ENCODE results near the gene GPC6.

- TF ChIP-seq MYC (IDR thresholded peaks at IDR 0.05; ENCODE audit: low read depth, low read length) = no peak
- TF ChIP-seq CTCF (IDR thresholded peaks at IDR 0.05; ENCODE audit: extremely low read depth in 1 of 2, insufficient read depth in 1 of 2, low read depth in 1 of 2, low read length in 2 of 2) = no peak
- TF ChIP-seq EZH2 (IDR thresholded peaks at IDR 0.05; ENCODE audit: borderline replicate concordance, low read depth, low read length, severe bottlenecking) = no peak
- TF ChIP-seq POLR2A (IDR thresholded peaks at IDR 0.05; ENCODE audit: low read depth, low read length) = no peak
- TF ChIP-seq GATA2 (IDR thresholded peaks at IDR 0.05; ENCODE audit: insufficient read depth, insufficient read length, low read depth, low read length) = no peak
These were observed 196.5 kb downstream of the GPC6 start for GRCh38 chr13:93422980-93423543.

All from endothelial cell of umbilical vein (primary cell).